Endodermal cell (in vitro differentiated cells): ENCODE measurements around the gene COTL1. TPM values are rescaled to one million over a fixed set of nuclear protein-coding genes. Genes with fewer than 3 reads are reported as not detected.
A peak's percentile ranks its signal among the peaks of the same experiment; 100 is the strongest.

Experiments used
- DNase-seq: peaks from one replicate; pipeline ENCODE4 v3.0.0-alpha.2; 2017
- H3K27ac ChIP-seq: 2 replicates; pipeline ENCODE4 v1.5.1; 2013; ENCODE audit warnings: mild to moderate bottlenecking, low read depth, low read length, moderate library complexity
- H3K27me3 ChIP-seq: 2 replicates; pipeline ENCODE4 v1.6.1; 2013; ENCODE audit warnings: mild to moderate bottlenecking, low read length, moderate library complexity; ENCODE audit not compliant: insufficient read depth, control insufficient read depth, poor library complexity, severe bottlenecking
- H3K36me3 ChIP-seq: 2 replicates; pipeline ENCODE4 v1.7.0; 2013; ENCODE audit warnings: mild to moderate bottlenecking, low read length, moderate library complexity; ENCODE audit not compliant: control insufficient read depth, insufficient read depth
- H3K4me1 ChIP-seq: one replicate; pipeline ENCODE4 v1.7.0; 2013; ENCODE audit warnings: low read length; ENCODE audit not compliant: control insufficient read depth, insufficient read depth
- H3K4me3 ChIP-seq: 2 replicates; pipeline ENCODE4 v1.5.1; 2013; ENCODE audit warnings: mild to moderate bottlenecking, low read length, moderate library complexity
- H3K9ac ChIP-seq: 2 replicates; pipeline ENCODE4 v1.6.1; 2013; ENCODE audit warnings: mild to moderate bottlenecking, low read length, moderate library complexity; ENCODE audit not compliant: poor library complexity, severe bottlenecking; ENCODE audit errors: extremely low read depth
- H3K9me3 ChIP-seq: 2 replicates; pipeline ENCODE4 v1.6.1; 2013; ENCODE audit warnings: mild to moderate bottlenecking, low read length, moderate library complexity; ENCODE audit not compliant: control insufficient read depth
- H3K27ac Mint-ChIP-seq: 2 replicates; pipeline ENCODE4 v1.8.0; 2020; ENCODE audit warnings: mixed read lengths
- H3K27me3 Mint-ChIP-seq: 2 replicates; pipeline ENCODE4 v1.8.0; 2021; ENCODE audit warnings: mild to moderate bottlenecking, mixed read lengths; ENCODE audit not compliant: insufficient read depth
- H3K36me3 Mint-ChIP-seq: 2 replicates; pipeline ENCODE4 v1.8.0; 2020; ENCODE audit warnings: low read depth, mixed read lengths
- H3K4me1 Mint-ChIP-seq: 2 replicates; pipeline ENCODE4 v1.8.0; 2020; ENCODE audit warnings: mixed read lengths
- H3K4me3 Mint-ChIP-seq: 2 replicates; pipeline ENCODE4 v1.8.0; 2020; ENCODE audit warnings: mild to moderate bottlenecking, moderate library complexity, mixed read lengths
- H3K9me3 Mint-ChIP-seq: 2 replicates; pipeline ENCODE4 v1.8.0; 2020; ENCODE audit warnings: mild to moderate bottlenecking, mixed read lengths
- WGBS, 2 experiments: methylation state at CpG; one replicate each; pipeline versions ENCODE4 v1.1.5 to v1.1.7; 2013; ENCODE audit warnings: missing lambda C conversion rate in 2 of 2, mixed read lengths in 1 of 2; ENCODE audit not compliant: insufficient coverage in 1 of 2, insufficient read length in 1 of 2; 5-methylcytosine and 5-hydroxymethylcytosine counted together
- total RNA-seq, 2 donors: library from RNA; stranded (reverse); fragmentation: NEBNext Ultra II Directional in 1 of 2; extraction: Animal tissue kit (Norgen Biotek cat#: 25700) in 1 of 2; gene quantifications; 2 replicates in 1 of 2; 3 replicates in 1 of 2; pipeline ENCODE4 v1.2.1, GENCODE V29; 2021
- TF ChIP-seq, protein P1 (sequence below): fragments of 200-600 bp; sonication (generic); conservative IDR thresholded peaks from 2 replicates; pipeline ENCODE4 v1.5.0; 2021; ENCODE audit warnings: antibody characterized with exemption, mild to moderate bottlenecking

COTL1 gene
- total RNA-seq, 2 donors from 2014 or later = 33.4 to 34.9 TPM

DNA sequence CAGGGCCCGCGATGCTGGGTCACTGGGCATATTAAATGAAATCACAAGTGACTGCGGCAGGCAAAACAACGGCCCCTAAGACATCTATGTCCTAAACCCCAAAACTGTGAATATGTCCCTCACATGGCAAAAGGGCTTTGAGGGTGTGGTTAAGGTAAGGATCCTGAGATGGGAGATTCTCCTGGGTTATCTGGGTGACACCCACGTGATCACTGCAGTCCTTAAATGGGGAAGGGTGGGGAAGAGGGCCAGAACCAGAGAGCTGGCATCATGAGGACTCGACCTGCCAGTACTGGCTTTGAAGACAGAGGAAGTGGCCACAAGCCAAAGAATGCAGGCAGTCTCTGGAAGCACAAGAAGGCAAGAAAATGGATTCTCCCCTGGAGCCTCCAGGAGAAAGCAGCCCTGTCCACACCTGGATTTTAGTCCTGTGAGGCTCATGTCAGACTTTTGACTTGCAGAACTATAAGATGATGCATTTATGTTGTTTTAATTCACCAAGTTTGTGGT is 12.5 kb downstream of the COTL1 start:
- TF ChIP-seq, protein P1, sequence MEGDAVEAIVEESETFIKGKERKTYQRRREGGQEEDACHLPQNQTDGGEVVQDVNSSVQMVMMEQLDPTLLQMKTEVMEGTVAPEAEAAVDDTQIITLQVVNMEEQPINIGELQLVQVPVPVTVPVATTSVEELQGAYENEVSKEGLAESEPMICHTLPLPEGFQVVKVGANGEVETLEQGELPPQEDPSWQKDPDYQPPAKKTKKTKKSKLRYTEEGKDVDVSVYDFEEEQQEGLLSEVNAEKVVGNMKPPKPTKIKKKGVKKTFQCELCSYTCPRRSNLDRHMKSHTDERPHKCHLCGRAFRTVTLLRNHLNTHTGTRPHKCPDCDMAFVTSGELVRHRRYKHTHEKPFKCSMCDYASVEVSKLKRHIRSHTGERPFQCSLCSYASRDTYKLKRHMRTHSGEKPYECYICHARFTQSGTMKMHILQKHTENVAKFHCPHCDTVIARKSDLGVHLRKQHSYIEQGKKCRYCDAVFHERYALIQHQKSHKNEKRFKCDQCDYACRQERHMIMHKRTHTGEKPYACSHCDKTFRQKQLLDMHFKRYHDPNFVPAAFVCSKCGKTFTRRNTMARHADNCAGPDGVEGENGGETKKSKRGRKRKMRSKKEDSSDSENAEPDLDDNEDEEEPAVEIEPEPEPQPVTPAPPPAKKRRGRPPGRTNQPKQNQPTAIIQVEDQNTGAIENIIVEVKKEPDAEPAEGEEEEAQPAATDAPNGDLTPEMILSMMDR = no peak
- no peak overlapping the region for H3K27ac ChIP-seq
- H3K36me3 Mint-ChIP-seq = peaks cover 4% of the 10 kb centered on the region
- H3K27me3 Mint-ChIP-seq = no peaks in the 10 kb centered on the region
- no peak for DNase-seq
- peaks cover 15% of the 10 kb centered on the region for H3K4me1 Mint-ChIP-seq
- H3K9me3 Mint-ChIP-seq = no peaks in the 10 kb centered on the region
- no peak overlapping the region for H3K27ac Mint-ChIP-seq
- peaks cover 3% of the 10 kb centered on the region for H3K36me3 ChIP-seq
- 90 to 96% methylated on average over 4 to 6 of the region's 6 CpGs for WGBS, 2 experiments
- H3K9me3 ChIP-seq = no peaks in the 10 kb centered on the region
- H3K9ac ChIP-seq = no peak overlapping the region
- H3K4me3 Mint-ChIP-seq = no peak overlapping the region
- H3K4me3 ChIP-seq = no peak overlapping the region
- no peaks in the 10 kb centered on the region for H3K4me1 ChIP-seq
- no peaks in the 10 kb centered on the region for H3K27me3 ChIP-seq

DNA sequence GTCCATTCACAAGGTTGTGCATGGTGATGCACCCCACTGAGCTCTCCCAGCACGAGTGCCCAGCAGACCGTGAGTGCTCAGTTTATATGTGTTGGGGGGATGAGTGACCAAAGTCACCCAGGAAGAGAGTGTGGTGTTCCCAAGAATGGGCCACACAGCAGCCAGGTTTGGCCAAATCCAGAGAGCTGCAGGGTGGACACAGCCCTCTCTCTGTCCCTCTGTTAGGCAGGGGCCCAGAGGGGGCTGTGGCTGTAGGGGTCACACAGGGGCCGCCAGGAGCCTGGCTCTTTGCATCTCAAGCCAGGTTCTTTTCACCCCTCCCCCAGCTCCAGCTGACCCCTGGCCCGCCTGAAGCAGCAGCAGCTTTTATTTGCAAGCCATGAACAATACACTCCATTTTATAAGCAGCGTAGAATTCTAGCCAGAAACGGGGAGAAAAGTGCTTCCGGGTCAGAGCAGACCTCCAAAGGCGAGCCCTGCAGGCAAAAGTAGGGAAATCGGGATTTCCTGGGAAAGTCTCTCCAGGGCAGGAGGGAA is 13.3 kb downstream of the COTL1 start:
- H3K27me3 Mint-ChIP-seq = no peaks in the 10 kb centered on the region
- peak overlapping the region; percentile 56 for H3K27ac ChIP-seq
- no peak overlapping the region for H3K27ac Mint-ChIP-seq
- no peaks in the 10 kb centered on the region for H3K4me1 ChIP-seq
- no peaks in the 10 kb centered on the region for H3K9me3 ChIP-seq
- H3K4me3 ChIP-seq = no peak overlapping the region
- peaks cover 3% of the 10 kb centered on the region for H3K36me3 ChIP-seq
- TF ChIP-seq, protein P1 = no peak
- no peak overlapping the region for H3K4me3 Mint-ChIP-seq
- peaks cover 24% of the 10 kb centered on the region for H3K4me1 Mint-ChIP-seq
- peaks cover 4% of the 10 kb centered on the region for H3K36me3 Mint-ChIP-seq
- no peak for DNase-seq
- H3K27me3 ChIP-seq = no peaks in the 10 kb centered on the region
- no peaks in the 10 kb centered on the region for H3K9me3 Mint-ChIP-seq
- no peak overlapping the region for H3K9ac ChIP-seq
- 67 to 72% methylated on average over 8 to 9 of the region's 9 CpGs for WGBS, 2 experiments

DNA sequence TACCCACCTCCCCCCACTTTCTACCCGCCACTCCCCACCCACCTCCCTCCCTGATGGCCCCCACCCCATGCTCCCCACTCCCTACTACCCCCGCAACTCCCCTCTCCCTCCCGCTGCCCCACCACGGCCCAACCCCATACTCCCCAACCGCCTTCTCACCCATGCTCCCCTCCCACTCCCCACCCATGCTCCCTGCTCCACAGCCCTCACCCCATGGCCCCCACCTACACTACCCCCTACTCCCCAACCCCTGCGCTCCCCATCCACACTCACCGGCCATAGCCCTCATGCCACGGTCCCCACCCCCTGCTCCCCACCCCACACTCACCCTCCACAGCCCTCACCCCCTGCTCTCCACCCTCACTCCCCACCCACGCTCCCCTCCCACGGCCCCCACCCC is 13.9 kb downstream of the COTL1 start:
- H3K27me3 ChIP-seq = no peaks in the 10 kb centered on the region
- H3K4me1 ChIP-seq = peaks cover 6% of the 10 kb centered on the region
- H3K4me3 Mint-ChIP-seq = no peak overlapping the region
- peaks cover 3% of the 10 kb centered on the region for H3K36me3 ChIP-seq
- no peak overlapping the region for H3K4me3 ChIP-seq
- no peaks in the 10 kb centered on the region for H3K9me3 Mint-ChIP-seq
- H3K4me1 Mint-ChIP-seq = peaks cover 29% of the 10 kb centered on the region
- peaks cover 4% of the 10 kb centered on the region for H3K36me3 Mint-ChIP-seq
- WGBS, 2 experiments = 82% methylated on average over 9 of the region's 10 CpGs; no CpG with 5 or more reads in 1 of the 2 experiments
- H3K27ac ChIP-seq = no peak overlapping the region
- H3K9me3 ChIP-seq = no peaks in the 10 kb centered on the region
- H3K27ac Mint-ChIP-seq = no peak overlapping the region
- H3K9ac ChIP-seq = no peak overlapping the region
- no peaks in the 10 kb centered on the region for H3K27me3 Mint-ChIP-seq
- no peak for DNase-seq
- TF ChIP-seq, protein P1 = no peak
